Measurements from ENCODE around the gene YLPM1. TPM values are rescaled to one million over a fixed set of nuclear protein-coding genes. Genes with fewer than 3 reads are reported as not detected.

Gene YLPM1
- total RNA-seq, 2 donors from 2014 or later = 48.2 to 61.6 TPM

DNA sequence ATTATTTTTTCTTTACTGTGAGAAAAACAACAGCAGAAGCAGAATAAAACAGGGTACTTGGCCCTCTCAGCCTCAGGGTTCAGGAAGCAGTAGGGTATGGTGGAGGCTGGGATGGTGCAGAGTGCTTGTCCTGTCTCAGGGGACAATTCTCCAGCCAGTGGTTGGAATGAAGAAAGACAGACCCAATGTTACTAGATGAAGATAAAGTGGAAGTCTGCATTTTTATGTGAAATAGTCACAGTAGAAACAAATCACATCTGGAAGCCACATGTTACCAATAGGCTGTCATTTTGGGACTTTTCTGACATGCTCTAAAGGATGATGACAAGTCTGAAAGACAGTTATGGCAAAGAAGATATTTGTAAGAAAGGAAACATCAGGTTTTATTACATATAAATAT is 80.5 kb downstream of the YLPM1 start:
- ATAC-seq (ENCODE audit: insufficient number of reproducible peaks, low FRiP score, low read depth) (no peak), DNase-seq (ENCODE audit: low spot score) (no peak)
- Histone ChIP-seq H3K27me3 (replicated peaks; ENCODE audit: insufficient read depth) (no peaks in the 10 kb centered on the region), H3K4me3 (no peak overlapping the region), H3K27ac (no peak overlapping the region), H3K9me3 (no peaks in the 10 kb centered on the region), H3K36me3 (no peaks in the 10 kb centered on the region), H3K4me1 (ENCODE audit: control insufficient read depth in 1 of 2, low read depth in 2 of 2) (no peaks in the 10 kb centered on the region)
- TF ChIP-seq CTCF (IDR thresholded peaks at IDR 0.05) = no peak

DNA sequence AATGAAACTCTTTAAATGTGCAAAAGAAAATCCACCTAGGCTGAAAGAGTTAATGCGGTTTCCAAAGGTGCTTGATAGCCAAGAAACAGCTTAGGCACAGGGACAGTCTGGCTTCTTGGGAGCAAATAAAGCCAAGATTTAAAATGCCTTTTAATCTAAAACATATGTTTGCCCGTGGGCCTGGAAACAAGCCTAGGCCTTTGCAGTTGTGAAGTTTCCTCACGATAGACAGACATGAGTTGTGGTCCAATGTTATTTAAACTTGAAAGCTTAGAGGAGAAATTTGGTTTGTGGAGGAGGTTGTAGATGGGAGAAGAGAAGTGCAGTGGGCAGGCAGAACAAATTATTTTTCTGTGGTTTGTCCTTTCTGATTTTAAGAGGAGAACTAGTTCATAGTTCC is 83.1 kb downstream of the YLPM1 start:
- Histone ChIP-seq H3K9me3 (no peaks in the 10 kb centered on the region), H3K36me3 (no peaks in the 10 kb centered on the region), H3K27ac (no peak overlapping the region), H3K27me3 (replicated peaks; ENCODE audit: insufficient read depth) (no peaks in the 10 kb centered on the region), H3K4me1 (ENCODE audit: control insufficient read depth in 1 of 2, low read depth in 2 of 2) (no peaks in the 10 kb centered on the region), H3K4me3 (no peak overlapping the region)
- no peak for TF ChIP-seq CTCF (IDR thresholded peaks at IDR 0.05)
- DNase-seq (ENCODE audit: low spot score) (no peak), ATAC-seq (ENCODE audit: insufficient number of reproducible peaks, low FRiP score, low read depth) (no peak)

DNA sequence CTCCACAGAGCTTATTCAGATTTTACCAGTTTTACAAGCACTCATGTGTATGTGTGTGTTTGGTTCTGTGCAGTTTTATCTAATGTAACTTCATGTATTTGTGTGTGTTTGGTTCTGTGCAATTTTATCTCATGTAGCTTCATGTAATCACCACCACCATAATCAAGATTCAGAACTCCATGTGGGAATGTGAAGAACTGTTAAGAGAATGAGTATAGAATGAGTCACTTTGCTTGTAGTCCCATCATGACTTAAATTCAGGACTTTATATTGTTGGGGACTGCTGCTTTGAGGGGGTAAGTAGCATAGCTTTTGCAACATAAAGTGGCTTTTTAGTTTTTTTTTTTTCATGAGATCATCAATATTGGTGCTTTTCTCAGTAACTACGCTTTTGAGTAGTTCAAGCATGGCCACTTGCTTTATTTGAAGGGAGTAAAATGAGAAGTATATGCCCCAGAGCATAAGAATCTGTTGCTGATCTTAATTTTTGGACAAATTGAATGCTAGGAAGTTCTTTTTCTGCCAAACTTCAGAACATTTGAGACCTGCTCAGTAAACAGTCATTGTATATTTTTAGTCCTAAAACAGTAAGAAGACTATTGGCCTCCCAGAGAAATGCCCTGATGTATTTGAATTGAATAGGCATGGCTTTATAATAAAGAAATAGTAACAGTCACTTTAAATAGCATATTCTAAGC is 84.0 kb downstream of the YLPM1 start:
- H3K36me3 ChIP-seq = no peaks in the 10 kb centered on the region
- H3K9me3 ChIP-seq = no peaks in the 10 kb centered on the region
- no peak for ATAC-seq (ENCODE audit: insufficient number of reproducible peaks, low FRiP score, low read depth)
- no peak overlapping the region for H3K4me3 ChIP-seq
- H3K4me1 ChIP-seq (ENCODE audit: control insufficient read depth in 1 of 2, low read depth in 2 of 2) = no peaks in the 10 kb centered on the region
- H3K27ac ChIP-seq = no peak overlapping the region
- no peak for DNase-seq (ENCODE audit: low spot score)
- no peaks in the 10 kb centered on the region for H3K27me3 ChIP-seq (replicated peaks; ENCODE audit: insufficient read depth)
- no peak for TF ChIP-seq CTCF (IDR thresholded peaks at IDR 0.05)

- ATAC-seq (ENCODE audit: insufficient number of reproducible peaks, low FRiP score, low read depth) (no peak), DNase-seq (ENCODE audit: low spot score) (no peak)
- Histone ChIP-seq H3K27ac (no peak overlapping the region), H3K4me3 (no peak overlapping the region), H3K4me1 (ENCODE audit: control insufficient read depth in 1 of 2, low read depth in 2 of 2) (peaks cover 6 to 9% of the 10 kb centered on the region in 2 donors), H3K36me3 (no peaks in the 10 kb centered on the region), H3K9me3 (no peaks in the 10 kb centered on the region), H3K27me3 (replicated peaks; ENCODE audit: insufficient read depth) (no peaks in the 10 kb centered on the region)
- TF ChIP-seq CTCF (IDR thresholded peaks at IDR 0.05) = no peak
Observed at GRCh38 chr14:74848768-74849167, 85.7 kb downstream of the YLPM1 start.

DNA sequence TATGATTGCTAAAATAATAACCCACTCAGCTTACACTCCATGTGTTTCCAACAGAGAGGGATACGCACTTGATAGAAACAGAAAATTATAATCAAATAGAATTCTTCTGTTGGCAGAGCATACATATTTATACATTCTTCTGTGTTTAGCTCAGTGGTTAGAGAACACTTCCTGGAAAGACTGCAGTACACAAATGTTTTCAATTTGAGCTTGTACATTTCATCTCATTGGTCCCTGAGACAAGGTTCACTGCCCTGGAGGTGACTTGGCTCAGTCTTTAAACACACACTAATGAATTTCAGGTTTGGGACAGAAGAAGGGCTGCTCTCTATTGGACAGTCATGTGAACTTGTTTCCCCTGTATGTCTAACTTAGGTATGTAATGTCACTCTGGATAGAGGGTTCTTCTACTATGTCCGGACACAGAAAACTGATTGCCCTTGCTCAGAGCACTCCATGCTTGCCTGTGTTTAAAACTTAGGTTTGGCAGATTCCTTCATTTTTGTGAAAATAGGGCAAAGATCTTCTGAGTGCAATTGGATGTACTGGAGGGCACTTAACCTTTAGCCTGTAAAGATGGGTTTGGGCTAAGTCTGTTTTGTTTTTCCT is 89.9 kb downstream of the YLPM1 start:
- Histone ChIP-seq H3K9me3 (no peaks in the 10 kb centered on the region), H3K36me3 (no peaks in the 10 kb centered on the region), H3K4me1 (ENCODE audit: control insufficient read depth in 1 of 2, low read depth in 2 of 2) (peaks cover 6 to 11% of the 10 kb centered on the region in 2 donors), H3K27me3 (replicated peaks; ENCODE audit: insufficient read depth) (no peaks in the 10 kb centered on the region), H3K4me3 (no peak overlapping the region), H3K27ac (no peak overlapping the region)
- no peak for DNase-seq (ENCODE audit: low spot score)
- no peak for TF ChIP-seq CTCF (IDR thresholded peaks at IDR 0.05)
- ATAC-seq (ENCODE audit: insufficient number of reproducible peaks, low FRiP score, low read depth) = no peak

Measured in thoracic aorta (tissue), 2 donors.